Stimulated activated CD4-positive, alpha-beta T cell treated with anti-CD3 and anti-CD28 coated beads, Interleukin-12 subunit alpha, Interleukin-12 subunit beta, amount 100 ng/mL, for 4 hours (primary cell): Measurements from ENCODE around the gene SCRG1.

Experiments used
- DNase-seq: peaks from one replicate; pipeline ENCODE4 v3.0.0-alpha.2; 2020

Gene SCRG1

DNA sequence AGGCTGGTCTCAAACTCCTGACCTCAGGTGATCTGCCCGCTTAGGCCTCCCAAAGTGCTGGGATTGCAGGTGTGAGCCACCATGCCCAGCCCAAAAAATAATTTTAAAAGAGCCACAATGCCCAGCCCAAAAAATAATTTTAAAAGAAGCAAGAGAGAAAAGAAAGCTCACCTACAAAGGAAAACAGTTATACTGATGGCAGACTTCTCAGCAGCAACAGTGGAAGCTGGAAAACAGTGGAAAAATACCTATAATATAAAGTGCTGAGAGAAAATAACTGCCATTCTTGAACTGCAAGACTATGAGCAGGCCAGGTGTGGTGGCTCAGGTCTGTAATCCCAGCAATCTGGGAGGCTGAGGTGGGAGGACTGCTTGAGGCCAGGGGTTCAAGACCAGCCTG, 51.4 kb downstream of the SCRG1 start:
- no peak for DNase-seq

- no peak for DNase-seq
These were observed 52.8 kb downstream of the SCRG1 start for GRCh38 chr4:173346074-173346473.

GRCh38 chr4:173345648-173346047, 53.3 kb downstream of the SCRG1 start:
- no peak for DNase-seq

DNA sequence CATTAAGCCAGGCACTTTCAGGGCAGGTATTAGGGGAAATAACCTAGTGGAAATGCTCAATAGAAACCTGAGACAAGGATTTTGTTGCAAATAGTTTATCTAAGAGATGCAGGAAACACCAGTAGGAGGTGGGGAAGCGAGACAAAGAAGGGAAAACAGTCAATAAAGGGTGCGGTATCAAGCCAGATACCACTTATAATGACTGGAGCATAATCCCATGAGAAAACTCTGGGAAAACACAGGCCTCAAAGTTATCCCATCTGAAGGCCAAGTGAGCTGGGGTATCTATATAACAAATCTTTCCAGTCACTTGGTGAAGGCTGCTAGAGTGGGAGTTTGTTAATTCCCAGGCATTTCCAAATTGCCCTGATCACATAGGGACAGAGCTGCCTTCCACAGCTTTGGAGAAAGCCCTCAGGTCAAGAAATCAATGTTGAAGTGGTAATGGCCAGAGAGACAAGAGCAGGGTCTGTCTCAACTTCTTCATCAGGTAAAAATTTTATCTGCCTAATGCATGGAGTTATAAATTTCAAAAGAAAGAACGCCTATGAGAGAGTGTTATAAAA, 55.0 kb downstream of the SCRG1 start:
- DNase-seq: no peak

DNA sequence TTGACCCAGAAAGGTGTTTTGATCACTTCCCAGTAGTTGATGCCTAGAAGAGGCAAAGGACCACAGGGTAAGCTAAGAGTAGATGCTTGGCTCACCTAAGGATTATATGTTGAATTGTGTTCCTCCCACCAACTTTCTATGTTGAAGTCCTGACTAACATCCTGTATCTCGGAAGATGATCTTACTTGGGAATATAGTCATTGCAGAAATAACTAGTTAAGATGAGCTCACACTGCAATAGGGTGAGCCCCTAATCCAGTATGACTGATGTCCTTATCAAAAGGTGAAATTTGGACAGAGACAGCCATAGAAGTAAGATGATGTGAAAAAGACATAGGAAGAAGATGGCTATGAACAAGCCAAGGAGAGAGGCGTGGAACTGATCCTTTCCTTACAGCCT, 61.5 kb downstream of the SCRG1 start:
- DNase-seq: no peak

DNA sequence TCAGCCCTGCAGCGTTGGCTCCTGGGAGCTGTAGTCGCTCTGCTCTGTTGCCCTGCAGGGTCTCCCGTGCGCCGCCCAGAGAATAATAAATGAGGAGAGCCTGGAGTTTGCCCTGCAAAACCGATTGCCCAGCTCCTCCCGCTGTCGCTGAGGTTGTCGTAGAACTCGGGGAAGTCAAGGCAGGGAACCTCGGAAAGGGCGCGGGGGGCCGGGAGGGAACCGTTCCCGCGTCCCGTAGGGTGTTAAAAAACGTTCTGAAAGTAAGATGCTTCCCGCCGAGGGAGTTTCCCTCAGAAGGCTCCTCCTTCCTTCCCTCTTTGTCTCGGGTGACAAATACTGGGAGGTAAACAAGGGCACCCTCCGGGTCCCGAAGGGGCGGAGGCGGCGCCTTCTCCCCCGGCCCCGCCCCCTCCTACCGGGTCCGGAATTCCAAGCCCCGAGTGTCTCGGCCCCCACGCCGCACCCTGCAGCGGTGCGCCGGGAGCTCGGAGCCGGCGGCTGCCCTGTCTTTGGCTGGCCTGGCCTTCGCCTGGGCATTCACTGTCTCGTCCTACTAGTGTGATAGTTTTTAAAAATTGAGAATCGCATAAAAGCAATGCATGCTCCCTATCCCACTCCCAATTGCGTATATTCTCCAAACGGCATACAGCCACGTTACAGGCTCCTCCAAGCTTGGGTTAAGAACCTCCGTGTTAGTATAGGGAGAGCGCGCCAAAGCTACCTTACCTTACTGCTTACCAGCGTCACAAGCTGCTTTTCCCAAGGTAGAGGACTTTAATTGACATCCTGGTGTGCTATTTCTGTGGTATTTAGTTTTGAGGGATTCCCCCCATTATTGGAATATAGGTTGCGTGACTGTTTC, 63.8 kb downstream of the SCRG1 start:
- DNase-seq: peak; percentile 18
